HG03139 (cell line): ENCODE results near the gene MICAL2.

Experiments used
- ATAC-seq: cut with Tn5 transposase; IDR thresholded peaks from one replicate; pipeline ENCODE4 v1.9.1; 2021; ENCODE audit not compliant: unreplicated experiment

Gene MICAL2

DNA sequence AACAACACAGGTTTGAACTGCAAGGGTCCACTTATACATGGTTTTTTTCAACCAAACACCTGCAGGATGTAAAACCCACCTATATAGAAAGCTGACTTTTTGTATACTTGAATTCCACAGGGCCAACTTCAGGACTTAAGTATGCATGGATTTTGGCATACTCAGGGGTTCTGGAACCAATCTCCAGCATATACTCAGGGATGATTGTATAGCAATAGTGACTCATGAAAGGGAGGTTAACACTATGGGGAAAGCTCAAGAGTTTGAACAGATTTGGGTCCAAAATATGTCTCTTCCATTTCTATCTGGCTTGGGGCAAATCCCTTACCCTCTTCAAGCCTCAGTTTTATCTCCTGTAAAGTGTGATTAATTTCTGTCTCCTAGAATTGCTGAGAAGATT lies 94.9 kb downstream of the MICAL2 start:
- ATAC-seq = no peak

DNA sequence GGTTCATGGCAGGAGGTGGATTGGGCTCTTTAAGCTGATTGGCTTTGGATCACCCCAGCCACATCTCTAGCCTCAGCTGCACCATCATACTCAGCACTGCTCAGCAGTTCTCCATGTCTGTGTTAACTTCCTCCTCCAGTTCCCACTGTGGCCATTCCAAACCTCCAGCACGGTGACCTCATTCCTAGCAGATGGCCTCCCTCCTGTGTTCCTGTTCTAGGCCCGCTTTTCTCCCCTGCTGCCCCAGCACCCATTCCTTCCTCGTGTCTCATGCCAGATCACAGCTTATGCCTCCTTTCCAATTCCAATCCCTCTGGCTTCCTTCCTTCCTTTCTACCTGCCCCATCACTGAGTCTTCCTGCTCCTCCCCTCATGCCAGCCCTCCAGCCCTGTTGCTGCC lies 96.1 kb downstream of the MICAL2 start:
- no peak for ATAC-seq

DNA sequence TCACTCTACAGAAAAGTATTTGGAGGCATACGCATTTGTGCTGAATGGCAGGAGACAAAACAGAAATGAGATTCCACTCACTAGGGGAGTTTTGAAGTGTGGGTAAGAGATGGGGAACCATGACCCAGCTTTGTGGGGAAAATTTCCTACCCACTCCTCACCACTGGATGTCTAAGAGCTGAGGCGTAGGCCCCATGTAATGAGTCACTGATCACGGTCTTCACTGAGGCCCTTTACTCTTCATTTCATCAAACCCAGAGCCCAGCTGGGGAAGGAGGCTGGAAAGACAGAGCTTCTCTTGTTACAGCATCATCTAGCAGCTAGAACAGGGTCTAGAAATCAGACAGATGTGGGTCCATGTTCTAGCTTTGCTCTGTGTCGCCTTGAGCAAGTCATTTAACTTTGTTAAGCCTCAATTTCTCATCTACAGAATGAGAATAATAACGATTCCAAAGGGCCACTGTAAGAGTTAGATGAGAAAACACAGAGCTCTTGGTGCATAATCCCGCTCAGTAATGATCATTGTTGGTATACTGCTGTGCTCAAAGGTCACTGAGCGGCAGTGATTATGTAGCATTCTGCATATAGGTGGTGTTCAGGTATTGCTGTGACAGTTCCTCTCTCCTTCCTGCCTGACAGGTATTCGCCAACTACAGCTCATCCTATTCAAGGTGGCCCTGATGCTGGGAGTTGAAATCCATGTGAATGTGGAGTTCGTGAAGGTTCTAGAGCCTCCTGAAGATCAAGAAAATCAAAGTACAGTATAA lies 97.2 kb downstream of the MICAL2 start:
- no peak for ATAC-seq

DNA sequence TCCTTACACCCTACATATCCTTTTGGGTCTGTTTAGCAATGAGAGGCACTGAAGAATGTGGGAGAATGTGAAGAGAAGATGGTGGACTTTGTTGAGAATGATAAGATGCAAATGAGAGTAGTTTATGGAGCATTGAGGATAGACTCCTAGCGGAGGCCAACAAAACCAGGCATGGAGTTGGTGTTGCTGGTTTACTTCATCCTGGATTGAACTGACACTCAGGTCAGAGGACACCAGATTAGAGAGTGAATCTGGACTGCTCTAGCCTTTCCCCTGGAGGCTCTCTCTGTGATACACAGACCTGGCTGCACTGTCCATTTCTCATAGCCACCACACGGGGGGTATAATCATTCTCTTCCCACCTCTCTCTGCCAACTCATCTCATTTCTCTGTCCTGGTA lies 98.7 kb downstream of the MICAL2 start:
- ATAC-seq = no peak

DNA sequence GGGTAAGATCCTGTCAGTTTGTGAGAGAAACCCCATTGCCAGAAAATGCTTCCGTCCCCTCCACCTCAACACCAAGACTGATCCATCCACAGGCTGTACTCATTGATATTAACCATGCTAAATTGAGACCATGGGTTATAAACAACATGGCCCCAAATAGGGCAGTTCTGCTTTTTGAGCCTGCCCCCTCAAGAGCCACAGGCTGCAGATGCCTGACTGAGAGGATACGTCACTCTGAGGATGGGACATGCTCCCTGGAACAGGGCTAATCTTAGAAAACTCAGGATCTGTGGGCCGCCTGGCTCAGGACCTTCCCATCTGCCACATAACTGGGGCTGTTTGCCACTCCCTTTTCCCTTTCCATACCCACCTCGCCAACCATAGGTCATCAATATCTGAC lies 99.8 kb downstream of the MICAL2 start:
- no peak for ATAC-seq

DNA sequence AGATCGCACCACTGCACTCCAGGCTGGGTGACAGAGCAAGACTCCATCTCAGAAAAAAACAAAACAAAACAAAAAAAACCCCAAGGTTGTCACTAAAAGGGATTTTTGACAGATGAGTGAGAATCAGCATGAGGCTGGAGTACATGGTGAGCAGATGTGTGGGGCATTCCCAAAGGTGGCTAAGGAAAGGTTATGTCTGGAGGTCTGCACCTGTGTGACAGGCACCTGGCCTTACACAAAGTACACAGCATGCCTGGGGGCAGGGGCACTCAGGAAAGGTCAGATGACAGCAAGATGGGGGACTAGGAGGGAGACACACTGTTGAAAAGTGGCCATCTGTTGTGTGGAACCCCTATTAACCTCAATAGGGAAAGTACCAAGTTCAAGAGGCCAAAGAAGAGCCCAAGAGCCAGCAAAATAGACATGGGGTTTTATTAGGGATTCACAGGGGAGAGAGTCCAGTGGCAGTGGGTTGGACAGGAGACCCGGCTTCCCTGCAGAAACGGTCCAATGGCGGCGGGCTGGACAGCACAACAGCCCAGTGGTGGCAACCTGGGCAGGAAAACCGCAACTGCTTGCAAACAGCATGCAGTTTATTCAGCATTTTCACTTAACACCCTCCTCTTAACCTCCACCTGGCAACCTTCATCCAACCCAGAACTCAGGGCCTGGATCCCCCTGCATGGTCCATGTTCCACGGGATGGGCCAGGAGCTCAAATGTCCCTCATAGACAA lies 101.1 kb downstream of the MICAL2 start:
- no peak for ATAC-seq

DNA sequence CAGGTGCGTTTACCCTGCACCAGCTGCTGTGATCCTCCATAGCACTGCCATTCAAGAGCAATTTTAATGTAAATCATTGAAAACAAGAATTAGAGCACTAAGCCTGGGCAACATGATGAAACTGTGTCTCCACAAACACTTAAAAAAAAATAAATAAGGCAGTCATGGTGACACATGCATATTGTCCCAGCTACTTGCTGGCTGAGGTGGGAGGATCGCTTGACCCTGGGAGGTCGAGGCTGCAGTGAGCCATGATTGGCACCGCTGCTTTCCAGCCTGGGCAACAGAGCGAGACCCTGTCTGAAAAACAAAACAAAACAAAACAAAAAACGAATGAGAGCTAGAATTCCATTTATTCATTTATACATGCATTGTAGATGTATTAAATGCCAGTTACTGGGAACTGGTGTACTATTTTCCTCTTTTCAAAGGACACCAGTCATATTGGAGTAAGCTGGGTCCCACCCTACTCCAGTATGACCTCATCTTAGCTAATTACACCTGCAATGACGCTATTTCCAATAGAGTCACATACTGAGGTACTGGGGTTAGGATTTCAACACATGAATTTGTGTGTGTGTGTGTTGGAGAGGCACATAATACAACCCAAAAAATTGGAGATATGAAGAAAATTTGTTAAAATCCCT lies 101.9 kb downstream of the MICAL2 start:
- ATAC-seq = no peak

DNA sequence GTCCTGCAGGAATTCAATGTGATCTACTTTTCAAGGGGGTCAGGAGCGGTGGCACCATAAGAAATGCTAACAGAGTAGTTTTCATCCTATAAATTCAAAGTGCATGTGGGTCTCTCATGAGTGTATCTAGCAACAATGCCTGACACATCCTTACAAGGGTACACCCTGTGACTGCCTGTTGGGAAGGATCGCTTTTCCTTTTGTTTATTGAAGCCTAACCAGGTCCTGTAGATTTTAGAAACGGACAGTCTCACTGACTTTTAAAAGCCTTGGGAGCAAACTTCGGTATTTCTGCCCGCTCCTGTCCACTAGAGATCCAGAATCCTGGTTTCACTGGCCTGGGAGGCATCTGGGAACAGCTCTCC lies 102.4 kb downstream of the MICAL2 start:
- no peak for ATAC-seq

DNA sequence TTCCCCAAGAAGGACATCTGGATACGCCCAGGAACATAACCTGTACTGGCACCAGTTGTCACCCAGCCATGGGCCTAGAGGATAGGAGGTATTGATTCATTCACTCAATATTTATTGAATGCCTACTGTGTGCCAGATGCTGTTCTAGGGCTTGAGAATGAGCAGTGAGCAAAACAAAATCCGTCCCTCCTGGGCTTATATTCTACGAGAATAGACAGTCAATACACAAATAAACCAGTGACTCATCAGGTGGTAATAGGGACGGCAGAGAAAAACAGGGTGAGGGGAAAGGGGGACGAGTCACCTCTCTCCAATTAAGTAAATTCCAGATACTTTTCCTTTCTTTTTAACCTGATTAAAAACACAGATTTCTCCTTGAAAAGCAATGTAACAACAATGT lies 103.5 kb downstream of the MICAL2 start:
- no peak for ATAC-seq

DNA sequence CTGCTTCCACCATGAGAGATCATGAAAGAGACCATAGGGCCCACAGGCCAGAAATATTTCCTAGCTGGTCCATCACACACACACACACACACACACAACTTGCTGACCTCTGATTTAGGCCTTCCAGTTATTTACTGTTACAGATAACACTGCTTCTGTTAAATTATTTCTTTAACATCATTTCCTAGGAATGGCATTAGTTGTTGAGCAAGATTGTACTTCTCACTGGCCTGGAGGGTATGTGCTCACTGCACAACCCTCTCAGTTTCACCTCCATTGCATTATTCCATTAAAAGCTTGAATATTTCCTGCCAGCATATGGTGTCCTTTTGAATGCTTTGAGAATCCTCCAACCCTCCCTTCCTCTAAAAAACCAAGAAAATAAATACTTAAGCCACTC lies 104.4 kb downstream of the MICAL2 start:
- no peak for ATAC-seq

DNA sequence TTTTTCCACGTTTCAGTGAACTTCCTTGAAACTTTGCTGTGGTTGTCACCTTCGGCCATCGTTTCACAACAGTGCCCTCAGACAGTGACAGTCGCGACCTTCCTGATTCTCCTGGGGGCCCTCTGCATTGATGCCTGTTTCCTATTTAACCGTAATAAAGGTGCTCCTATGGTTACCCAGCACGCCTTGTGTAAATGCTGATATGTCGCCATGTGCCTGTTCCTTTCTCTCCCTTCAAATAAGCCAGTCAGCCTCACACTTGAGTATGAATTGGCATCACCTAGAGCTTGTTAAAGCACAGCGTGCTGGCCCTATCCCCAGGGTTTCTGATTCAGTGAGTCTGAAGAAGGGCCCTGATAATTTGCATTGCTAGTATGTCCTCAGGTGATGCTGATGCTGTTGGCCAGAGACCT lies 104.8 kb downstream of the MICAL2 start:
- no peak for ATAC-seq

DNA sequence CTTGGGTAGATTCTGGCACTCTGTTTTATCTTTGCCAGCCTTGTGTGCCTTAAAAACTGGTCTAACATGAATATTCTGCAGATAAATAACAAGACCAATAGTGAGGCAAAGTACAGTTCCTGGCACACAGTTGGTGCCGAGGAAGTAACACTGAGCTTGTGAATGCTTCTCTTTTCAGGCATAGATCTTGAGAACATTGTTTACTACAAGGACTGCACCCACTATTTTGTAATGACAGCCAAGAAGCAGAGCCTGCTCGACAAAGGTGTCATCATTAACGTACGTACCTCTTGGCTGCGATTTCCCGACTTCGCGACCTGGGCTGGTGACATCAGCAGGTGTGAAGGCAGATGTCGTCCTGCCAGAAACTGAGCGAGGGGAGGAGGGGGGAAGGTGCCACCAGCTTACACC lies 105.7 kb downstream of the MICAL2 start:
- no peak for ATAC-seq

DNA sequence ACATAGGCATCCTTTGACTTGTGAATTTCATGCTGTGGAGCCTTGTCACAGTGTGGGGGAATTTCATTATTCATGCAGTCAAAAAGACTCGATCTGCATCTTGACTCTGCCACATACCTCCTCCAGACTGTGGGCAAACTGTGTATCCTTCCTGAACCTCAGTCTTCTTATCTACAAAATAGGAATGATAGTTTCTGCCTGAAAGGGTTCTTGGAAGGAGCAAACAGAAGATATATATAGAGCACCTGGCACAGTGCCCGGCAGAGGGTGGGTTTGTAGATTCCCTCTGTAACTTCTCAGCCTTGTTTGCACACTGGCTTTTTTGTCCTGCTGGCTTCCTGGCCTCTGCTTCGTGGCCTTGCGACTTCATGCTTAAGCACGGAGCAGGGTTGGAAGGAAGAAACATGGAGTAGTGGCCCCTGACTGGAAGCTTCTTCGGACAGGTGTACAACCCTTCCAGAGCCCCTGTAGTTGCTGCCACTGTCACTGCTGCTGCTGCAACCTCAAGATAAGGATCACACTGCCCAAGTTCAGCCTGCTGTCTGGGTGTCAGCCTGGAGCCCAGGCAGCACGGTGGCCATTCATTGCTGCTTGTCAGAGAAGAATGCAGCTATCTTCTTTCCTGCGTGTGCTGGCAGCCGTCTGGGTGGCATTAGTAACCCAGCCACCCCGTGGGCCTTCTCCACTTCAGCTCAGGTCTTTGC lies 106.4 kb downstream of the MICAL2 start:
- no peak for ATAC-seq

DNA sequence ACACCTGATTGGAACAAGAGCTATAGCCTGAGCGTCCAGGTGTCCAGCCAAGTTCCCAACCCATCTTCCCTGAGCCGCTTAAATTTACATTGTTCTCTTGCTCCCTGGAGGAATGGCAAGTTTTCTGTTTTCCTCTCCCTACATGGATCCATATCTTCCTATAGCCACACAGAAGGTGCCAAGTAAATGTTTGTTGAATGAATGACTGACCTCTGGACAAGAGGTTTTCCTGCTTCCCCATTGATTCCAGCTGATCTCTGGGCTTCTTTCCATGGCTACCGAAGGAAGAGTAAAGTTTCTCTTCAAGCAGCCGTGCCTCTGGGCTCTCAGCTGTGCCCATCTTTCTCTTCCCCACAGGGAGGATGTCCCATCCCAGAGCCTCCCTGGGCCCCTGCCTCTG lies 107.5 kb downstream of the MICAL2 start:
- ATAC-seq = no peak

DNA sequence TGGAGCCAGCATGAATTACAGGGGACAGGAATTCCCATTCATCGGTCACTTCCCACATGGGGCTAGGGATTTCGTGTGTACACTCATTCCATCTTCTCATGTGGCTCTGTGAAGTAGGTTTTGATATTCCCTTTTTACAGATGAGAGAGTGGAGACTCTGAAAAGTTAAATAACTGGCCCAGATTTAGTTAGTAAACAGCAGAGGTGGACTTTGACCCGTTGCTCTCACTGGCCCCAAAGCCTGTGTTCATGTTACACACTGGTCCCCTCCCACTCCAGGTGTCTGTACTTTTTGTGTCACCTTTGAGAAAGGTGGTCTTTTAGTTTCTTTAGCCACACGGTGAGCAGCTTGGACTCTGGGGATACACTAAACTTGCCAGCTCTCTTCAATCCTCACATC lies 108.5 kb downstream of the MICAL2 start:
- no peak for ATAC-seq

DNA sequence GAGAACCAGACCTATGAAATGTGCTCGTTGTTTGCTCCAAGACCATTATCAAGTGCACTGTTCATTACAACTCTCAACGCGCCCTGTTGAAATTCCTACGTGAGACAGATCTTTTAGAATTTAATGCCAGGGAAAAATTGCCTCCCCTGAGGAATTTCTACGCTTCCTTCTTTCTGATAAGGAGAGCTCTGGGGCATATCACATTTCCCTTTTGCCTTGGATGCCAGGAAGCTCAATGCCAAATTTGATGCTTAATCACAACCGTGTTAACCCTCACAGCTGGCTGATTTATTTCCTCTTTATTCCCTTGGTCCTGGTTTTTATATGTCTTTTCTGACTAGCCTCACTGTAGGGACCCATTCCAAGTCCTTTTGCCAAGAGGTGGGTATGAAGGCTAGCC lies 109.4 kb downstream of the MICAL2 start:
- no peak for ATAC-seq

DNA sequence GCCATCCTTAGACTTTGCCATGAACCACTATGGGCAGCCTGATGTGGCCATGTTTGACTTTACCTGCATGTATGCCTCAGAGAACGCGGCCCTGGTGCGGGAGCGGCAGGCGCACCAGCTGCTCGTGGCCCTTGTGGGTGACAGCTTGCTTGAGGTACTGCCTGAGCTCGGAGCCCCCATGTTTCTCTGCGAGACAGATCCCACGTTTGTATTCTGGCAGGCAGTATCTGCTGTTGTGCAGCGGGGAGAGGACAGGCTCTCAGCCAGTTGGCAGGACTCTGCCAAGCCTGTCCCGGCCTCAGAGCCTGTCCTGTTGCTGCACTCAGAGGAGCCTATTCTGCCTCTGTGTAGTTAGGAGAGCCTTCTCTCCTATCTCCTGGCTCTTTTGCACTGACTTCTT lies 109.9 kb downstream of the MICAL2 start:
- no peak for ATAC-seq

DNA sequence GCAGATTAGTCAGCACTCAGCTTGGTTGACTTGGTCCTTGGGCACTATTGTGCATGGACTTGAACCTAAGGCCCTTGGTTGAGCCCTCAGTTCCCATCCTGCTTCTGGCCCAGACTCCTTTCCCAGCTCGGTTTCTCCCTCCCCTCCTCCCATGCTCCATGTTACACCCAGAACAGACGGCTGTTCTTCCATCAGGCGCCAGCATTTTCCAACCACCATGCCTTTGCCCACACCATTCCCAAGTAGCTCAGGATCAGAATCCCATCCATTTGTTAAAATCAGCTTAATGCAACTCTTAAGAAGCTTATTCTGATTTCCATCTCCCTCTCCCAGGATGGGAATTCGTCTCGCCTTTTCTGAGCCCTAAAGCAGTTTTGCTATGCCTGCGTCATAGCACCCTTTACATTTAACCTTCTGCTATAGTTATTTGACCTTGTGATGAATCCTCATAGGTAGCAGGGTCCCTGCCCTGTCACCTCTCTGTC lies 110.7 kb downstream of the MICAL2 start:
- ATAC-seq = no peak

DNA sequence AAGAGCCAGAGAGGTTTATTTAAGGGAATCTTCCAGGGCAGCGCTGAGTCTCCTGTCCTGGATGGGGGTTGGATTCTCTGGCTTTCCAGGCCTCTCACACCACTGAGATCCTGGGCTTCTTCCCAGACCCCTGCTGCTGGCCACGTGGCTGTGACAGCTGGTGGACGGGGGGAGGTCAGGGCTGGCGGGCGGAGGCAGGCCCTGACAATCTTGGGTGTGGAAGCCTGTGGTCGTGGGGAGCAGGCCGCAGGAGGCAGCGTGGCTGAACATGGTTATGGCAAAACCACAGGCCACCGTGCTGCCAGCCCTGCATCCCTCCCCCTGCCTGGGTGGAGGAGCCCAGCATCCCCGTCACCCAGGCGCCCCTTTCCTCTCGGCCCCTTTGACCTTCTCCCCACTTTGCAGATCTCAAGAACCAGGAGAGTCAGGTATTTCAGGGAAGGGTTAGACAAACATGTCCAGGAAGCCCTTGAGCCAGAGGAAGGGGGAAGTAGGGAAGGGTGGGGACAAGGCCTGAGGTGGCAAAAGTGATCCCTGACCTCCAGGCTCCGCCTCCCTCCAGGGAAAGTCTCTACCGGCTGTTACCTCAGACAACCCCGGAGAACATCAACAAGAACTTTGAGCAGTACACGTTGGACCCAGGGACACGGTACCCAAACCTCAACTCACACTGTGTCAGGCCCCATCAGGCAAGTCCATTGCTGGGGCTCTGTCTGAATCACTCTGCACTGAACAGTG lies 111.8 kb downstream of the MICAL2 start:
- ATAC-seq = no peak

DNA sequence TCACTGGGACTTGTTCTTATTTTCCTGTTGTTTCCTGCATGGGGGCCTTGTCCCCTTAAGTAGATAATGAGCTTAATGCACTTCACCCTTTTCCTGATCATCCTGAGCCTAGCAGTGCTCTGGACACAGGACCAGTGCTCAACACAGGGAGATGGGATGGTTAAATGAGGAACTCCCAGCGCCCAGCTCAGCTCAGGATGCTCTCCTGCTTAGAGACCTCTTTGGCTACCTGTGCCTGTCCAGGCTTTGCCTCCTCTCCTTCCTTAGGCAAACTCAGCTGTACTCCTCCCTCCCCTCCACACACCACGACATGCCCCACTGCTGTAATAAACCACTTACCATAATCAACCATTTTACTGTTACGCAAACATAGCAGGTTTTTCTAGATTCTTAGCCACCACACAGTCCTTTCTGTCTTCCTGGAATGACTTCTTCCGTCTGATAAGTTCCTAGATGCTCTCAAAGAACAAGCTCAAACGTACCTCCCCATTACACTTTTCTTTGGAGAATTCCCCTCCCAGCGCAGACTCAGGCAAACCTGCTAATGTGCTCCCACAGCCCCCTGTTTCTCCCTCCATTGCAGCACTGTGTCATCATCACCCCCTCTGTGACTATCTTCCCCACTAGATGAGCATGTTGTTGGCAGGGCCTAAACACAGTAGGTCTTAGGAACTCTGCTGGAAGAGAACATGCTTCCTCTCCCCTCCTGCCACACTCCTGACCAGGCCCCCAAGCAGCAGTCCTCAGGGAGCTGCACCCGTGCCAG lies 113.6 kb downstream of the MICAL2 start:
- no peak for ATAC-seq
